Stomach (tissue), 4 donors: Measurements from ENCODE around the gene RNF34.
"Not testable (repeated sequence)": the region's sequence is repeated elsewhere in the genome, so short reads cannot be mapped to it uniquely, and the experiment has no call there.

Source experiments
- EP300 ChIP-seq: sonication (generic); formaldehyde crosslinking; IDR thresholded peaks from one replicate; pipeline ENCODE4 v1.6.1; 2017; ENCODE audit warnings: antibody characterized with exemption
- POLR2A ChIP-seq, 4 donors: fragments of 450-650 bp; IDR thresholded peaks; one replicate each; pipeline ENCODE4 v1.6.1; 2016; ENCODE audit warnings: antibody characterized with exemption in 4 of 4, control low read depth in 2 of 4, mild to moderate bottlenecking in 1 of 4, moderate library complexity in 1 of 4
- POLR2AphosphoS5 ChIP-seq, 3 donors: sonication (generic); formaldehyde crosslinking; IDR thresholded peaks; one replicate each; pipeline ENCODE4 v1.6.1; 2016; ENCODE audit warnings: antibody characterized with exemption in 3 of 3
- TF ChIP-seq, protein P1 (sequence below), 7 experiments: fragments of 450-650 bp in 4 of 7; fragments of 200-600 bp in 3 of 7; sonication (generic) in 3 of 7; IDR thresholded peaks; one replicate each; pipeline ENCODE4 v1.5.1; 2016 to 2019; ENCODE audit warnings: antibody characterized with exemption in 7 of 7, control low read depth in 2 of 7, mild to moderate bottlenecking in 1 of 7

DNA sequence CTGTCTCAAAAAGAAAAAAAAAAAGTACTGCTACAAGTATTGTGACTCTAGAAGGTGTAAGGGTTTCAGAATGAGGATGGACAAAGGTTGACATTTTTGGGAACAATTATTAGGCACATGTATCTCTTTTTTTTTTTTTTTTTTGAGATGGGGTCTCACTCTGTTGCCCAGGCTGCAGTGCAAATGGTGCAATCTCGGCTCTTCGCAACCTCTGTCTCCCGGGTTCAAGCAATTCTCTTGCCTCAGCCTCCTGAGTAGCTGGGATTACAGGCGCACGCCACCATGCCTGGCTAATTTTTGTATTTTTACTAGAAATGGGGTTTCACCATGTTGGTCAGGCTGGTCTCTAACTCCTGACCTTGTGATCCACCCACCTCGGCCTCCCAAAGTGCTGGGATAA lies 15.0 kb upstream of the RNF34 start:
- TF ChIP-seq, protein P1, sequence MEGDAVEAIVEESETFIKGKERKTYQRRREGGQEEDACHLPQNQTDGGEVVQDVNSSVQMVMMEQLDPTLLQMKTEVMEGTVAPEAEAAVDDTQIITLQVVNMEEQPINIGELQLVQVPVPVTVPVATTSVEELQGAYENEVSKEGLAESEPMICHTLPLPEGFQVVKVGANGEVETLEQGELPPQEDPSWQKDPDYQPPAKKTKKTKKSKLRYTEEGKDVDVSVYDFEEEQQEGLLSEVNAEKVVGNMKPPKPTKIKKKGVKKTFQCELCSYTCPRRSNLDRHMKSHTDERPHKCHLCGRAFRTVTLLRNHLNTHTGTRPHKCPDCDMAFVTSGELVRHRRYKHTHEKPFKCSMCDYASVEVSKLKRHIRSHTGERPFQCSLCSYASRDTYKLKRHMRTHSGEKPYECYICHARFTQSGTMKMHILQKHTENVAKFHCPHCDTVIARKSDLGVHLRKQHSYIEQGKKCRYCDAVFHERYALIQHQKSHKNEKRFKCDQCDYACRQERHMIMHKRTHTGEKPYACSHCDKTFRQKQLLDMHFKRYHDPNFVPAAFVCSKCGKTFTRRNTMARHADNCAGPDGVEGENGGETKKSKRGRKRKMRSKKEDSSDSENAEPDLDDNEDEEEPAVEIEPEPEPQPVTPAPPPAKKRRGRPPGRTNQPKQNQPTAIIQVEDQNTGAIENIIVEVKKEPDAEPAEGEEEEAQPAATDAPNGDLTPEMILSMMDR (IDR thresholded peaks at IDR 0.05): not testable (repeated sequence)
- not testable (repeated sequence) for TF ChIP-seq POLR2A (IDR thresholded peaks at IDR 0.05); POLR2AphosphoS5 (IDR thresholded peaks at IDR 0.05); EP300
